ENCODE data around the gene CYP39A1.

Gene CYP39A1, protein sequence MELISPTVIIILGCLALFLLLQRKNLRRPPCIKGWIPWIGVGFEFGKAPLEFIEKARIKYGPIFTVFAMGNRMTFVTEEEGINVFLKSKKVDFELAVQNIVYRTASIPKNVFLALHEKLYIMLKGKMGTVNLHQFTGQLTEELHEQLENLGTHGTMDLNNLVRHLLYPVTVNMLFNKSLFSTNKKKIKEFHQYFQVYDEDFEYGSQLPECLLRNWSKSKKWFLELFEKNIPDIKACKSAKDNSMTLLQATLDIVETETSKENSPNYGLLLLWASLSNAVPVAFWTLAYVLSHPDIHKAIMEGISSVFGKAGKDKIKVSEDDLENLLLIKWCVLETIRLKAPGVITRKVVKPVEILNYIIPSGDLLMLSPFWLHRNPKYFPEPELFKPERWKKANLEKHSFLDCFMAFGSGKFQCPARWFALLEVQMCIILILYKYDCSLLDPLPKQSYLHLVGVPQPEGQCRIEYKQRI

DNA sequence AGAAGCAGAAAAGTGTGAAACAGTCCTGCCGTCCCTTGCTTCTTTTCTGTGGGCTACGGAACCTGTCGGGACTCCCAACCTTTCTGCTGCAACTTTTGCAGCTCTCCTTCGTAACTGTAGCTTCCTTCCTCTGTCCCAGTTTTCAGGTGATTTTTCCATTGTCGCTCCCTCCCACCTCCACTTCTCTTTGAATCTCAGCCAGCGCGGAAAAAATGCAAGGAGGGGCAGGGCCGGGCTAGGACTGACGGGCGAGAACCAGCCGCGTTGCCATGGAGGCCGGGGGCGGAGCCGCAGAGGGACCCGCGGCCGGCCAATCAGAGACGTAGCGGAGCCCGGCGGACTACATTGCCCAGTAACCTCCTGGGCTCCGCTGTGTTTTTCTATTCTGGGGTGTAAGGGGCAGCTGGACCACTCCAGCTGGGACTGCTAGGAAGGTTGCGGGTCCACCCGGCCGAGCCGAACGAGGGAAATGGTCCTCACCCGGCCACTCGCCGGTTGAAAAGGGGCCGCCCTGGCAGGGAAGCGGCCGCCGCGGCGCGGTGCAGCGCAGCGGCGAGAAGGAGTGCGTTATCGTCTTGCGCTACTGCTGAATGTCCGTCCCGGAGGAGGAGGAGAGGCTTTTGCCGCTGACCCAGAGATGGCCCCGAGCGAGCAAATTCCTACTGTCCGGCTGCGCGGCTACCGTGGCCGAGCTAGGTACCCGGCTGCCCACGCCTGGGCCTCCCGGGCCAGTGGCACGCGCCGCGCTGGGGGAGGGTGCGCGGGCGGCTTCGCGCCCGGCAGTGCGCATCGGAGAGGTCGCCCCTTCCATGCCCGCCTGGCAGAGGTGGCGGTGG lies at the start of gene CYP39A1, which contains the start of gene SLC25A27:
TSS of gene CYP39A1 (minus strand) at position 216 of the 836 bp plus-strand sequence. CDS start 236 bp downstream, outside the sequence.
TSS of gene SLC25A27 (plus strand) at position 373 of the 836 bp plus-strand sequence. CDS start at position 591, 218 bp downstream.
- DNase-seq = peak; percentile 85 to 87

DNA sequence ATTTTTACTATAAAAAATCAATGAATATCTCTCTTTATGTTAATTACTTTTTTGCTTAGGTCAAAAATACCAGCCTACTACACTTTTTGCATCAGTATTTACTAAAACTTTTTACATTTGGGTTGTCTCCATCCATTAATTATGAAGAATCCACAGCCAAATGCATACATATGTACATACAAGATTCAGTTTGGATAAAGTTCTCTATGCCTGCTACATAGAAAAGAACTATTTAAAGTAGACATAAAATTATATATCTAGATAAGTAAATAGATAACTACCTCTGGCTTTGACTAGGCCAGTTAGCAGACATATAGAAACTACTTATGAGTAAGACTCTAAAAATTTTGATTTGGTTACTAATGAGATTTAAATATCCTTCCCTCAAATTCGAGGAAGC lies 47.4 kb upstream of the CYP39A1 start:
- DNase-seq = no peak

DNA sequence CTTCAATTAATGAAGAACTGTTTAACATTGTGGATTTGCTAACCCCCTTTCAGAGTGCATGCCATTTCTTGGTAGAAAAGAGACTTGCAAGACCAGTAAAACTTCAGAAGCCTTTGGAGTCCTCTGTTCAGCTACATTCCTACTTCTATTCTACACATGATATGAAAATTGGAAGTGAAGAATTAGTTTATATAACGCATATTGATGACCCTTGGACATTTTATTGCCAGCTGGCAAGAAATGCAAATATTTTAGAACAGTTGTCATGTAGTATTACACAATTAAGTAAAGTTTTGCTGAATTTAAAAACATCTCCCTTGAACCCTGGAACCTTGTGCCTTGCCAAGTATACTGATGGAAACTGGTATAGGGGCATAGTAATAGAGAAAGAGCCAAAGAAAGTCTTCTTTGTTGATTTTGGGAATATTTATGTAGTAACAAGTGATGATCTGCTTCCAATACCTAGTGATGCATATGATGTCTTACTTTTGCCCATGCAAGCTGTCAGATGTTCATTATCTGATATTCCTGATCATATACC lies 38.4 kb upstream of the CYP39A1 start:
- no peak for DNase-seq

DNA sequence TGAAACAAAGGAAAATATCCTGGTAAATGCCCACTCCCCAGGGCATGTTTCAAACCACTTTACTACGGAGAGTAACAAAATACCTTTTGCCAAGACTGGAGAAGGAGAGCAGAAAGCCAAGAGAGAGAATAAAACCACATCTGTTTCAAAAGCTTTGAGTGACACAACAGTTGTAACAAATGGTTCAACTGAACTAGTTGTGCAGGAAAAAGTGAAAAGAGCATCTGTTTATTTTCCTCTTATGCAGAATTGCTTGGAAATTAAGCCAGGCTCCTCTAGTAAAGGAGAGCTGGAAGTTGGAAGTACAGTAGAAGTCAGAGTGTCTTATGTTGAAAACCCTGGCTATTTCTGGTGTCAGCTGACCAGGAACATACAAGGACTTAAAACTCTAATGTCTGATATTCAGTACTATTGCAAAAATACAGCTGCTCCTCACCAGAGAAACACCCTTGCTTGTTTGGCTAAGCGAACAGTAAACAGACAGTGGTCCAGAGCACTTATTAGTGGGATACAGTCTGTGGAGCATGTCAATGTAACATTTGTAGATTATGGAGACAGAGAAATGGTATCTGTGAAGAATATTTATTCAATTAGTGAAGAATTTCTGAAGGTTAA lies 37.6 kb upstream of the CYP39A1 start:
- no peak for DNase-seq

DNA sequence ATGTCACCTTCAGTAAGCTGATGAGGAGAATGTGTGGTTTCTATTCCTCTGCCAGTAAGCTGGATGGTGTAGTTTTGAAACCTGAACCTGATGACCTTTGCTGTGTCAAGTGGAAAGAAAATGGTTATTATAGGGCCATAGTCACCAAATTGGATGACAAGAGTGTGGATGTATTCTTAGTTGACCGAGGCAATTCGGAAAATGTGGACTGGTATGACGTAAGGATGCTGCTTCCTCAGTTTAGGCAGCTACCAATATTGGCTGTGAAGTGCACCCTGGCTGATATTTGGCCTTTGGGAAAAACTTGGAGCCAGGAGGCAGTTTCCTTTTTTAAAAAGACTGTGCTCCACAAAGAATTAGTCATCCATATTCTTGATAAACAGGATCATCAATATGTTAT lies 37.0 kb upstream of the CYP39A1 start:
- no peak for DNase-seq

DNA sequence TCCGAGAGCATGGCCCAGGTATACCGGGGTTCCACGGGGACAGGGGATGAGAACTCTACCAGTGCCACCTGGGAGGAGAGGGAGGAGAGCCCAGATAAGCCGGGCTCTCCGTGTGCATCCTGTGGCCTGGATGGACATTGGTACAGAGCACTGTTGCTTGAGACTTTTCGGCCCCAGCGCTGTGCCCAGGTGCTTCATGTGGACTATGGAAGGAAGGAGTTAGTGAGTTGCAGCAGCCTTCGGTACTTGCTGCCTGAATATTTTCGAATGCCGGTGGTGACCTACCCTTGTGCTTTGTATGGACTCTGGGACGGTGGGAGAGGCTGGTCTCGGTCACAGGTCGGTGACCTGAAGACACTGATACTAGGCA lies 36.3 kb upstream of the CYP39A1 start:
- DNase-seq = no peak

DNA sequence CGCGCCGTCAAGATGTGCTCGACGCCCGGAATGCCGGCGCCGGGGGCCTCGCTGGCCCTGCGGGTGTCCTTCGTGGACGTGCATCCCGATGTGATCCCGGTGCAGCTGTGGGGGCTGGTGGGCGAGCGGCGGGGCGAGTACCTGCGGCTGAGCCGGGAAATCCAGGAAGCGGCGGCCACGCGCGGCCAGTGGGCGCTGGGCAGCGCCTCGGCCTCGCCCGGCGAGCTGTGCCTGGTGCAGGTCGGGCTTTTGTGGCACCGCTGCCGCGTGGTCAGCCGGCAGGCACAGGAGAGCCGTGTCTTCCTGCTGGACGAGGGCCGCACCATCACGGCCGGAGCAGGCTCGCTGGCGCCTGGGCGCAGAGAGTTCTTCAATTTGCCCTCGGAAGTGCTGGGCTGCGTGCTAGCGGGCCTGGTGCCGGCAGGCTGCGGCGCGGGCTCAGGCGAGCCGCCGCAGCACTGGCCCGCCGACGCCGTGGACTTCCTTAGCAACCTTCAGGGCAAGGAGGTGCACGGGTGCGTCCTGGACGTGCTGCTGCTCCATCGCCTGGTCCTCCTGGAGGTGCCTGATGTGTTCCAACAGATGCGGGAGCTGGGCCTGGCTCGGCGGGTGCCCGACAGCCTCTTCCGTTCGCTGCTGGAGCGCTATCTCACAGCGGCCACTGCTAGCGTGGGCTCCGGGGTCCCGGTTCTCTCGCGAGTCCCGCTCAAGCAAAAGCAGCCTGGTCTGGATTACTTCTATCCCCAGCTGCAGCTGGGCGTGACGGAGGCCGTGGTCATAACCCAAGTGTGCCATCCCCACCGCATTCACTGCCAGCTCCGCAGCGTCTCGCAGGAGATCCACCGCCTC lies 35.7 kb upstream of the CYP39A1 start:
- DNase-seq = no peak

DNA sequence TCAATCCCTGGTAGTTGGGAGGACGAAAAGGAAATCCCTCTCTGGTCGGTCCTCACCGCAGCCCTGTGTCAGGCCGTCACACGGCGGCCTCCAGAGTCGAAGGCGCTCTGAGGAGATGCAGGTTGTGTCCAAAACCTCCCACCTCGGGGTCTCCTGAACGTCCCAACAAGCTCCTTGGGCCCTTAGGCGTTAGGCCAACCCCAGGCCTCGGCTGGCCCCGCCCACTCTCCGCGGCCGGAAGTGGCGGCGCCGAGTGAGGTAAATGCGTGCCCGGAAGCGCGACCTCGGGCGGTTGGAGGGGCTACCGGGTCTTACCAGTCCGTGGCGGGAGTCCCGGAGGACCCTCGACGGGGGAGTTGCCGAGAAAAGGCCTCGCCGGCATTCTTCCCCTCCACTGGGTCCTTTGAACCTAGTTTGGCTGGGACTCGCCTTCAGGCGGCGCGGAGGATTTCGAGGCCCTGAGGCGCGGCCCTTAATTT lies 35.0 kb upstream of the CYP39A1 start, which contains the start of gene TDRD6:
TSS of gene TDRD6 (plus strand) at position 267 of the 479 bp plus-strand sequence. CDS start 244 bp downstream, outside the sequence.
- no peak for DNase-seq

DNA sequence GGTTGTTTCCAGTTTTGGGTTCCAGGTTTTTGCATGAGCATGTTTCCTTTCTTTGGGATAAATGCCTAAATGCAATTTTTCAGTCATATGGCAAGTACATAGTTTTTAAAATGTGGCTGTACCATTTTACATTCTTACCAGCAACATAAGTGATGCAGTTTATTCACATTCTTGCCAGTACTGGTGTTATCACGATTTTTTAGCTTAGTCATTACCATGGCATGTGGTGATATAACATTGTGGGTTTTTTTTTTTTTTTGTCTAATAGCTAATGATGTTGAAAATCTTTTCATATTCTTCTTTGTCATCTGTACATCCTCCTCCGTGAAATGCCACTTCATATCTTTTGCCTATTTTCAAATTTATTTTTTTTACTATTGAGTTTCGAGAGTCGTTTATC lies 32.2 kb upstream of the CYP39A1 start:
- DNase-seq = no peak

DNA sequence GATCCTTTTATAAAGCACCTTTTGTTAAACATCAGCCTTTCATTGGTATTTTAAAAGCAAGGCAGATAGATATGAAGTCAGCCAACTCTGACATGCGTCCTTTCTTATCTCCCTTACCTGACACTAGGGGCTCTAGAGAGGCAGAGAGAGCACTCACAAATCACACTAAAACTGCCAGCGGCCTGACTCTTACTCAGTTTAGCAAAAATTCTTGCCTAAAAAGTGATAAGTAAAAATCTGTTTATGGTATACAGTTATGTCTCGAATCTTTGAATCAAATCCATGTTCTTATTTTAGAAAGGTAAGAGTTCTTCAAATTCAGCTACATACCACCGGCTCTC lies 24.7 kb upstream of the CYP39A1 start:
- DNase-seq = no peak

DNA sequence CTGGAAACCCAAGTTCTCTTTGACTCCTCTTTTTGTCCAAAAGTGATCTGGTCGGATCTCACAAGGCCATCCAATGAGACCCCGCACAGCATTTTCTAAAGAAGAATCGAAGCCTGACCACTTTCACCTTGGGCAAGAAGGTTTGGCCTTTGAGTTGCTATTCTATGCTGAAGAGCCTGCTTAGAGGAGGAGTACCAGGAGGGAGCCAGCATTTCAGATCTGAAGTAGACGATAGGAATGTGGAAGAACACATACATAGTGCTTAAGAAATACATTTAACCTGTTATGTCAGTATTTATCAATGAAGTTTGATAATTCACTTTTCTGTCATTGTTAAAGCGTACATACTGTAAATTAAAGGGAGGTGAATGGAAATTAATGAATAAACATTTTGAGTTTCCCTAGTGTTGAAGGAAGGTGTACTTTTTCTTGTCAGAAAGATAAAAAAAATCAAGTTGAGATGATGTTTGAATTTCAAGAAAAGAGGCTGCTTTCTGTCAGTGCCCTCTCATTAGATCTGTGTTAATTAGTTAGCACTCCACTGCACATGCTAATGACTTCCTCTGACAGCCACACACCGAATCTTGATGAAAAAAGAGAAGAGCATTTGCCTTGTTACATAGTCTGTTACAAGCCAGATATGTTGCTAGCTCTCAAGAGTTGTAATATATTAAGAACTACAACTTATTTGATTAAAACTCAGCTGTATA lies 24.1 kb upstream of the CYP39A1 start:
- no peak for DNase-seq

DNA sequence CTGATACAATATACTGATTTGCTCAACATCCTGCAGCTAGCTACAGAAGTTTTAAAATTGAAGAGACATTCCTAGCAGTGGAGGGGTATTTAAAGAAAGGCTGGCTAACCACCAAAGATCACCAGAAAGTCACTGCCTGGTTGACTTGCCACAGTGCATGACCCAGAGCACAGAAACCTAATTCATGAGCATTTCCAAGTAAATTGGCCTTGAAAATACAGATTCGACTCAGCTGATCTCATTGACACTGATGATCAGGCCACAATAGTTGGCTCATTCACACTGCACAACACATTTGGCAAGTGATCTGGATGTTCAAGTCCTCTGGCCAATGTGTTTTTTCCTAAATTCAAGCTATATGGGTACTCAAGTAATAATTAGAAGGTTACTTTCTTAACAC lies 21.8 kb upstream of the CYP39A1 start:
- no peak for DNase-seq

DNA sequence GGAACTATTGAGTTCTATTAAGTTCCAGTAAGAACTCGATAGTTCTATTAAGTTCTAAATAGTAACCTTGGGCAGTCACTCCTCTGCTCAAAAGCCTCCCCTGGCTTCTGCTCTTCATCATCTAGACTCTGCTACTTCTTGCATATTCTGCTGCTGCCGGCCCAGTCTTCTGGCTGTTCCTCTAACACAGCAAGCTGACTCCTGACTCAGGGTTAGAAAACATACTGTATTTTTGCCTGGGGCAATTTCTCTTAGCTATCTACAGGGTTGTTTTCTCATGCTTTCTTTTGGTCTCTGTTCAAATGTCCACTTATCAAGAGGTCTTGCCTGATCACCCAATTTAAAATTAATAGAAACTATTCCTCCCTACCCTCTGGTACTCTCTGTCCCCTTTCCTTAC lies 14.8 kb upstream of the CYP39A1 start:
- no peak for DNase-seq

DNA sequence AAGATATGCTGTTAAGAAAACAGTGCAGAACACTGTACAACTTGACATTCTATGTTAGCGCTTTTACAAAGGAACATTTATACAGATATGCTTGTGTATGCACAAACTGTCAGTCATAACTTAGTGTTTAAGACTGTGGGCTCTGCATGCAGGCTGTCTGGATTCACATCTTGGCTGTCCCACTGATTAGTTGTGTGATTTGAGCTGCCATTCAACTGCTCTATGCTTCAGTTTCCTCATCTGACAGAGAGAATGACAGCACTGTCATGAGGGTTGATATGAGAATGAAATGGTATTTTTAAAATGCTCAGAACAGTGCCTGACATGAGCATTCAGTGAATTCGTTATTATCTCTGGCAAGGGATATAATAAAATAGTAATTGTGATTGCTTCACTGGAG lies 8.9 kb upstream of the CYP39A1 start:
- DNase-seq = no peak

DNA sequence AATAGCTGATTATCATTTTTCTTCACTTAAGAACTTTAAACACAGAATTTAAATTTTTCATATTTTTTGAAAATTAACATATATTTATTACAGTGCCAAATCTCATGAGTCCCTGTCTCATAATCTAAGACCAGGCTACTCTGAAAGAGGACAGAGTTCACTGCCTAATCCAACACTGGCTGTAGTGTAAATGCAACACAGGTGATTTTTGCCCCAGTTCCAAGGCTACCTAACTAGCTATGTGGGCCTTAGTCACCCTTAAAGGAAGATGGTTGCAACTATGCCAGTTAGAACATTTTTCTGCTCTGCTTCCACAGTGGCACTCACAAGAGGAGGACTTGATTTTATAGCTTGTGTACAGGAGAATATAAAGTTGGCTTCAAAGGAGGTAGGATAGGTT lies 5.0 kb upstream of the CYP39A1 start:
- DNase-seq = no peak

DNA sequence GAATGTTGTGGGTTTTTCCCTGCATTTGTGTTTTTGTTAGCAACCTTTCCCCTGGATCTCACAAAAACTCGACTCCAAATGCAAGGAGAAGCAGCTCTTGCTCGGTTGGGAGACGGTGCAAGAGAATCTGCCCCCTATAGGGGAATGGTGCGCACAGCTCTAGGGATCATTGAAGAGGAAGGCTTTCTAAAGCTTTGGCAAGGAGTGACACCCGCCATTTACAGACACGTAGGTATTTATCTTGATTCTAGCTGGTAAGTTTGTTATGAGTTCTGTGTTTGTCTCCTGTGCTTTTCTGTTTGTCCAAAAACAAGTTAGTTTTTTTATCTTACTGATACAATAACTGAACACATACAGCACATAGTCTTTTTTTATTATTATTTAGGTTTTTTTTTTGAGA lies 3.2 kb upstream of the CYP39A1 start:
- DNase-seq = no peak

DNA sequence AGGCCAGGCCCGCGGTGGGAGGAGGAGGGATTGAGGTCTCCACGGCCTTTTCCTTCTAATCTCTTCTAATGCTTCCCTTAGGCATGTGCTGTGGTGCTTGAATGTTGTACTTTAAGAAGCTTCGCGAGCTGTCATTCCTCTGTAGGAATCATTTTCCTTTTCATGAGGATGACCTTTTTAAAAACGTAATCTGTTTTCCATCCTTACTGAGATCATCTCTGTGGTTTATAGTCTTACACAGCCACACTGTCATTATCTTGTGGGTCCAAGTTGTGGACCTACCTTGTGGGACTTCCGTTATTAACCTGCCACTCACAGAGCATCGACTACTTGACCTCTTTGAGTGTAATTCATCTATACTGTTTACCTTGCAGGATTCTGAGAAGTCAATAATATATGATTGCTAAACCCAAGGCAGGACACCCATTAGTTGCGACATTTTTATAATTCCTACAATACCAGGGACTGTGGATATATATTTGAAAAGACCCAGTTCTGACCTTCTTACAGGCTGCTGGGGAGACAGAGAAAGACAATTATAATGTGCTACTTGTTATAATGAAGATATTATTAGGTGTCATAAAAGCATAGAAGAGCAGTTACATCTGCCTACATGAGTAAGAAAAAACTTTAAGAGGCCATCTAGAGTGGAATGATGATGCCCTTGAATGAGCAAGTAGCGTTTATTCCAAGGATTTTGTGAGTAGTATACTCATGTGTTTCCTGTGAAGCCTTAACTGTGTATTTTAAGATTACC lies 999 bp upstream of the CYP39A1 start:
- DNase-seq = no peak

DNA sequence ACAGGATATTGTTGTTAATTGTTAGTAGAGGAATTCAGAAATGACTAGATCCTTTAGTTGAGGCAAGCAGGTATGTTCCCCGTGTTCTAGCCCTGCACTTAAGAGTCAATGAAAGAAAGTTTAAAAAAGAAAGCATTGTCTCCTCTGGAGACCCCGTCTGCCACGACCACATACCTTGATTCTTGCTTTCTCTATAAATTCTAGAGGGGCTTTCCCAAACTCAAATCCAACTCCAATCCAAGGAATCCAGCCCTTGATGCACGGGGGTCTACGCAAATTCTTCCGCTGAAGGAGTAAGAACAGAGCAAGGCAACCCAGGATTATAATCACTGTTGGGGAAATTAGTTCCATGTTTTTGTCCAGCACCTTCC lies 401 bp downstream of the CYP39A1 start:
- DNase-seq = no peak

DNA sequence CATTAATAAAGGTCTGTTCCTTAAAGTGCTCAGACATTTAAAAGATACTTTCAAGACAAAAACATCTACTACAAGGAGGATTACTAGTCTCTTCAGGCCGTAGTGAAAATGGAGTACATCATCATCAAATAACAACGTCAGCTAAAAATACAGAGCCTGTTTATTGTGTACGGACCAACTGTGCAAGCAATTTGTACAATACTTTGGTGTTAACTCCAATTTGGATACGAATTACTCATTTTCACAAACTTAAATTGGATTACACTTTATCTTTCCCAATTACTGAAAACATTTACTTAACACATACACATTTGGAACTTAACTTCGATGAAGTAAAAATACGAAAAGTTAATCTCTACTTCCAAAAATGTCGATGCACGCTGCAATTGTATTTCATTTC lies 802 bp downstream of the CYP39A1 start:
- no peak for DNase-seq

DNA sequence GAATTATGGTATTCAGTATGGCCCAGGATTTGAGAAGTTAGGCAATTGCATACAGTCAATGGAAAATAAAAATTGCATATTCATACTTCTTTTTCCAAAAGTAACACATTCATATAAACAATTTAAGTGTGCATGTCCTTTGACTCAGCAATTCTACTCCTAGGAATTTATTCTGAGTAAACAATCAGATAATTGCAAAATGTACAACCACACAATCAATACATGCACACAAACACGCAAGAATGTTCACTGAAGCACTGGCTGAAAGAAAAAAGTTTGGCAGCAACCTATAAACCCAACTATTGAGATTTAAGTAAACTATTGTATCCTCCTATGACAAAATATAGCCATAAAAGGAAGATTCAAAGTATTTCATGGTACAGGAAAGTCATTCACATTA lies 1.6 kb downstream of the CYP39A1 start:
- no peak for DNase-seq
